ENCODE data around the gene CENPU.

CENPU gene

DNA sequence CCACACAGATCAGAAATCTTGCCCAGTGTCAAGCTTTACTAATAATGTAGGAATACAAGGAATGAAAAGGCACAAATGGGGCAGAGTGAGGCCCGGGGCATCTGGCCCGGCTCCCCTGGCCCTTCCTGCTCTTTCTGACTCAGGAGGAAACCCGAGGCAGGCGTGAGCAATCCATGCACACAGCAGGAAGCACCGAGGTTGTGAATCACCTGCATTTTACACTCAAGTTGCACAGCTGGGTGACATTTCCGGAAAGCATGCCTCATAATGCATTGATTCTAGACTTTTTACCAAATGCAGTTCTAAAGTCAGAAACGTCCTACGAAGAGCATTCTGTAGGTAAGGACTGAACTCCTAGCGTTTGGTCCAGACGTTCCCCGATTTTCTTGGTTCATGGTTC, 45.4 kb downstream of the CENPU start:
- peak; percentile 82 for DNase-seq (ENCODE audit: low read depth)
- in situ Hi-C loops (cut with HindIII; ENCODE audit: low sequenced_read_pairs): no loop called here
- TF ChIP-seq, protein P1, sequence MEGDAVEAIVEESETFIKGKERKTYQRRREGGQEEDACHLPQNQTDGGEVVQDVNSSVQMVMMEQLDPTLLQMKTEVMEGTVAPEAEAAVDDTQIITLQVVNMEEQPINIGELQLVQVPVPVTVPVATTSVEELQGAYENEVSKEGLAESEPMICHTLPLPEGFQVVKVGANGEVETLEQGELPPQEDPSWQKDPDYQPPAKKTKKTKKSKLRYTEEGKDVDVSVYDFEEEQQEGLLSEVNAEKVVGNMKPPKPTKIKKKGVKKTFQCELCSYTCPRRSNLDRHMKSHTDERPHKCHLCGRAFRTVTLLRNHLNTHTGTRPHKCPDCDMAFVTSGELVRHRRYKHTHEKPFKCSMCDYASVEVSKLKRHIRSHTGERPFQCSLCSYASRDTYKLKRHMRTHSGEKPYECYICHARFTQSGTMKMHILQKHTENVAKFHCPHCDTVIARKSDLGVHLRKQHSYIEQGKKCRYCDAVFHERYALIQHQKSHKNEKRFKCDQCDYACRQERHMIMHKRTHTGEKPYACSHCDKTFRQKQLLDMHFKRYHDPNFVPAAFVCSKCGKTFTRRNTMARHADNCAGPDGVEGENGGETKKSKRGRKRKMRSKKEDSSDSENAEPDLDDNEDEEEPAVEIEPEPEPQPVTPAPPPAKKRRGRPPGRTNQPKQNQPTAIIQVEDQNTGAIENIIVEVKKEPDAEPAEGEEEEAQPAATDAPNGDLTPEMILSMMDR (IDR thresholded peaks at IDR 0.05; ENCODE audit: low read depth, low read length, missing control alignments): no peak
- no peak overlapping the region for H3K4me3 ChIP-seq (ENCODE audit: low read depth, low read length)

DNA sequence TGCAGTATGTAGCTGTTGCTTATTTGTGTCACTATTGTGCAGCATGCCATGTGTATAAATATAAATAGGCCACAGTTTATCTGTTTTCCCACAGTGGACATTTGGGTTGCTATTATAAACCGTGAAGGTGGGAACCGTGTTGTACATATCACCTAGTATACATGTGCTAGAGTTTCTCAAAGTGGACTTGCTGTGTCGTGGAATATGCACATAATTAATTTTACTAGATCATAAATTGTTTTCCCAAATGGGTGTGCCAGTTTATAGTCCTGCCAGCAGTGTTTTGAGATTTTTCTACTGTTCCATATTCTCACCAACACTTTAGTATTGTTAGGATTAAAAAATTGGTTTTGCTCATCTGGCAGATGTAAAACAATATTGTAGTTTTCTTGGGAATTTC, 45.9 kb downstream of the CENPU start:
- no peak for DNase-seq (ENCODE audit: low read depth)
- TF ChIP-seq, protein P1 (IDR thresholded peaks at IDR 0.05; ENCODE audit: low read depth, low read length, missing control alignments): no peak
- no peak overlapping the region for H3K4me3 ChIP-seq (ENCODE audit: low read depth, low read length)
- in situ Hi-C loops (cut with HindIII; ENCODE audit: low sequenced_read_pairs): no loop called here

DNA sequence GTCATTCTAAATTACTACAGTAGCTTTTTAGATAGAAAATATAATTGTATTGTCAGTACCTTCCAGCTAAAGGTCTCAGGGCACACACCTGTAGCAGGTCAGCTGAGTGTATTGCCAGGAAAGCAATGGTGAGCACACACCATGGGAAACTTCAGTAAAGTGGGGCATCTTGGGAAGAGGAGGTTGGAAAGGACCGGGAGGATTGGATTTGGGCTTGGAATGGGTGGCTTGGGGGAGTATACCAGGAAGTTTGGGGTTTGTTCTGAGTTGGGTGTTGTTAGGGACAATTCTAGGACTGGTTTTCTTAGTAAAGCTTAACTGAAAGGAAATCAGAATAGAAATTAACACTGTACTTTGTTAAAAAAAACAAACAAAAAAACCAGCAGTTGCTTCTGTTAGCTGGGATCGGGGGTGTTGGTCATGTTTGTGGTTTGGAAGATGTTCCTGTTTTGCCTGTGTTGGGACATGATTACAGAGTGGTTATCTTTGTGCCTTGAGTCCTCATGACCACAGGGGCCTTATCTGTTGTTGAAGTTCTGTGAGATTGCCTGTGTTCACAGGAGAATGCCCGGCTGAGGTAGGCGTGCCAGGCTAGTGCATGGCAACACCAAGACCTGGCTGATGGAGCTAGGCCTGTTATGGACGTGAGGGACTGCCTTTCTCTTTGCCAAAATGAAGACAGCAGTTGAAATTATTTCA, 49.3 kb downstream of the CENPU start:
- H3K4me3 ChIP-seq (ENCODE audit: low read depth, low read length): no peak overlapping the region
- TF ChIP-seq, protein P1 (IDR thresholded peaks at IDR 0.05; ENCODE audit: low read depth, low read length, missing control alignments): no peak
- DNase-seq (ENCODE audit: low read depth): no peak
- in situ Hi-C loops (cut with HindIII; ENCODE audit: low sequenced_read_pairs): no loop called here

DNA sequence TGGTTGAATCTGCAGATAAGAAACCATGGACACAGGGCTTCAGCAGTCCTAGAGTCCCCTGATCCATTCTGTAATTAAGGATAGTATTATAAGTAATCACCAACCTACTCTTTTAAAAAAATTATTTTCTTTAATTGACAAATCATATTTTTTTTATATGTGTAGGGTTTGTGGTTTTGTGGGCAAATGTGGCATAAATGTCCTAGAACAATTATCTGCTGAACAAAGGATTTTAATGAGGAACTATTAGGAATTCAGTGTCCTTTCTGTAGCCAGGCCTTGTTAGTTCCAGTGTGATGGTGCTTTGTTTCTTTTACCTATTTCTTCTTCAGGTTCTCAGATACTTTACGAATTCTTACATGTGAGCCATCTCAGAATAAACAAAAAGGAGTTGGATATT, 52.0 kb downstream of the CENPU start:
- no peak overlapping the region for H3K4me3 ChIP-seq (ENCODE audit: low read depth, low read length)
- TF ChIP-seq, protein P1 (IDR thresholded peaks at IDR 0.05; ENCODE audit: low read depth, low read length, missing control alignments): no peak
- DNase-seq (ENCODE audit: low read depth): no peak
- in situ Hi-C loops (cut with HindIII; ENCODE audit: low sequenced_read_pairs): no loop called here

DNA sequence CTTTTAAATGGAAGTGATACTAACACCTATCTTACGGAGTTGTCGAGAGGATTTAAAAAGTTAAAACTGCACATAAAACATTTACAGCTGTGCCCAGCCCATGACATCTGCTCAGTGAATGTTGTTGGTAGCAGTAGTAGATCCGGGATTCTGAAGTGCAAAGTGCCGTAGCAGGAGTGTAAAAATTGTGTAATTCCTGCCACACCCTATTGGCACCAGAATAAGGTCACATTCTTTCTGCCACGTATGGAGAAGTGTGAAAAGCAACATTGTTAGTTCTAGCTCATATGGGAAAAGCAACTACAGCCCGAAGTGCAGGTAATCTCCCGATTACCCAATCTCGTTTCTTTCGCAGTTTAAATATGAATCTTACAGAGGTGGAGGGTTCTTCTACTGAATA, 53.2 kb downstream of the CENPU start:
- in situ Hi-C loops (cut with HindIII; ENCODE audit: low sequenced_read_pairs): no loop called here
- no peak for DNase-seq (ENCODE audit: low read depth)
- TF ChIP-seq, protein P1 (IDR thresholded peaks at IDR 0.05; ENCODE audit: low read depth, low read length, missing control alignments): no peak

DNA sequence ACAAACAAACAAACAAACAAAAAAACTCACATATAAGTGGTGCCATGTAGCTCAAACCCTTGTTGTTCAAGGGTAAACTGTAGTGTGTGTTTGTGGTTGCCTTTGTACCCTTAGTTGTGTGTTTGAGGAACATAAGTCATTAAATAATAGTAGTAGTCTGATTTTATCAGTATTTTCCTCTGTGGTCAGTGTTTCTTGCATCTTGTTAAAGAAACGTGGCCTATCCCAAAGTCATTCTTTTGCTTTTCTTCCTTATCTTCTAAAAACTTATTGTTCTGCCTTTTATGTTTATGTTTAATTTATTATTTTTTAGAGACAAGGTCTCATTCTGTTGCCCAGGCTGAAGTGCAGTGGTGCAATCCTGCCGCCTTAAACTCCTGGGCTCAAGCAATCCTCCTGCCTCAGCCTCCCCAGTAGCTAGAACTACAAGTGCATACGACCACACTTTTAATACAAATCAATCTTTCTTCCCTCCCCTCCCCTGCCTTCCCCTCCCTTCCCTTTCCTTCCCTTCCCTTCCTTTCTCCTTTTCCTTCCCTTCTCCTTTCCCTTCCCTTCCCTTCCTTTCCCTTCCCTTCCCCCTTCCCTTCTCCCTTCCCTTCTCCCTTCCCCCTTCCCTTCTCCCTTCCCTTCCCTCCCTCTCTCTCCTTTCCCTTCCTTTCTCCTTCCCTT, 57.9 kb downstream of the CENPU start:
- no peak overlapping the region for H3K4me3 ChIP-seq (ENCODE audit: low read depth, low read length)
- DNase-seq (ENCODE audit: low read depth): no peak
- TF ChIP-seq, protein P1 (IDR thresholded peaks at IDR 0.05; ENCODE audit: low read depth, low read length, missing control alignments): no peak
- in situ Hi-C loops (cut with HindIII; ENCODE audit: low sequenced_read_pairs): no loop called here

More for the DNA sequence above, 53.2 kb downstream of the CENPU start:
- H3K4me3 ChIP-seq (ENCODE audit: low read depth, low read length): no peak overlapping the region
